GM21526 (cell line): ENCODE measurements around the gene INHA.

Source experiments
- ATAC-seq: cut with Tn5 transposase; IDR thresholded peaks from one replicate; pipeline ENCODE4 v1.9.1; 2021; ENCODE audit warnings: moderate library complexity; ENCODE audit not compliant: unreplicated experiment, low FRiP score

INHA gene

GRCh38 chr2:219571311-219572236, 536 bp upstream of the INHA start, which contains the start of gene OBSL1:
Gene OBSL1 (minus strand): TSS chr2:219571539. CDS start chr2:219571232, 307 bp downstream.
- no peak for ATAC-seq

- no peak for ATAC-seq
Observed at GRCh38 chr2:219573166-219573565, 1.1 kb downstream of the INHA start.

DNA sequence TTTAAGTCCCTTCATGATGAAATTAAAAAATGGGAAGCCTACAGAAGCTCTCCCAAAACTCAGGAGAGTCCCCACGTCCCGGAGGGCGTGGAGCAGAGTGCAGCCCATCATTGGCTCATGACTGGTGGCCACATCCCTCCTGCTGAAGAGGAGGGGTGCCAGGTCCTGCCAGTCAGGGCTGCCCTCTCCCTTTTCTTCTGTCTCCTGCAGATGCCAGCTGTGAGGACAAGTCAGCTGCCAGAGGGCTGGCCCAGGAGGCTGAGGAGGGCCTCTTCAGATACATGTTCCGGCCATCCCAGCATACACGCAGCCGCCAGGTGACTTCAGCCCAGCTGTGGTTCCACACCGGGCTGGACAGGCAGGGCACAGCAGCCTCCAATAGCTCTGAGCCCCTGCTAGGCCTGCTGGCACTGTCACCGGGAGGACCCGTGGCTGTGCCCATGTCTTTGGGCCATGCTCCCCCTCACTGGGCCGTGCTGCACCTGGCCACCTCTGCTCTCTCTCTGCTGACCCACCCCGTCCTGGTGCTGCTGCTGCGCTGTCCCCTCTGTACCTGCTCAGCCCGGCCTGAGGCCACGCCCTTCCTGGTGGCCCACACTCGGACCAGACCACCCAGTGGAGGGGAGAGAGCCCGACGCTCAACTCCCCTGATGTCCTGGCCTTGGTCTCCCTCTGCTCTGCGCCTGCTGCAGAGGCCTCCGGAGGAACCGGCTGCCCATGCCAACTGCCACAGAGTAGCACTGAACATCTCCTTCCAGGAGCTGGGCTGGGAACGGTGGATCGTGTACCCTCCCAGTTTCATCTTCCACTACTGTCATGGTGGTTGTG, 2.6 kb downstream of the INHA start:
- ATAC-seq: no peak

- no peak for ATAC-seq
Observed at GRCh38 chr2:219575566-219576504, 3.7 kb downstream of the INHA start.

- ATAC-seq: no peak
Observed at GRCh38 chr2:219576505-219577388, 4.6 kb downstream of the INHA start.

DNA sequence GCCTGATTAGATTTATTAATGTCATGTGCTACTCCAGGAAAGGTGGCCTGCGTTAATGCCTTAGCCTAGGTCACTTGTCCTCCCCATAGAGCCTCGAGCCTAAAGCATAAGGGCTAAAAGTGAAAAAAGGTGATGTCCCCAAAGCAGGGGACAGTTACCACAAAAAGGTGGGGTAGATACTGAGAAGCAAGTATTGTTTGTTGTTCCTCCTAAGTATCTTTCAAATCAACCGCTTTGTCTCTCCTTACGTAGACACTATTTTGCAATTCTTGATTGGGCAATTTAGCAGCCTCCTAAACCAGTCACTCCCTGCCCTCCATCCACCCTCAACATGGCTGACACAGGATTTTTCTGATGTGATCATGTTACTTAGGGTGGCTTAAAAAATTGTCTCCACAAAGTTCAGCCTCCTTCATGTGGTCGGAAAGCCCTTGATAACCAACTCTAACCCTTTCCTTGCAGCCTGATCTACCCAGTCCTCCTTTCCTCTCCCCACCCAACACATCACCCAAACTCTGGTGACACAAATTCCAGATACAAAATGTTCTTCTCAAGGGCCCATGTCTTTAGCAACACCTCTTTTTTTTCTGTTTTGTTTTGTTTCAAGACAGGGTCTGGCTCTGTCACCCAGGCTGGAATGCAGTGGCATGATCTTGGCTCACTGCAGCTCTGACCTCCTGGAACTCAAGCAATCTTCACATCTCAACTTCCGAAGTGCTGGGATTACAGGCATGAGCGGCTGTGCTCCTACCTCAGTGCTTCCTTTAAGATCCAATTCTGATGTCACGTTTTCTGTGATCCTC, 6.9 kb downstream of the INHA start:
- no peak for ATAC-seq

DNA sequence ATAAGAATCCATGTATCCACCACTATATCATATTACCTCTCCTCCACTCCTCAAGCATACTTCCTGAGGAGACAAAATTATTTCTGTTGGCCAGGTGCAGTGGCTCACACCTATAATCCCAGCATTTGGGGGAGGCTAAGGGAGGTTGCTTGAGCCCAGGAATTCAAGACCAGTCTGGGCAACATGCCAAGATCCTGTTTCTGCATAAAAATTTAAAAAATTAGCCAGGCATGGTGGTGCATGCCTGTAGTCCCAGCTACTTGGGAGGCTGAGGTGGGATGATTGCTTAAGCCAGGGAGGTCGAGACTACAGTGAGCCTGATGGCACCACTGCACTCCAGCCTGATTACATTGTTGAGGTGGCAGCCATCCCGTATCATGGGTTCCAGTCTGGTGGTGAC, 9.2 kb downstream of the INHA start:
- ATAC-seq: no peak

GRCh38 chr2:219591091-219591490, 19.0 kb downstream of the INHA start:
- ATAC-seq: no peak

DNA sequence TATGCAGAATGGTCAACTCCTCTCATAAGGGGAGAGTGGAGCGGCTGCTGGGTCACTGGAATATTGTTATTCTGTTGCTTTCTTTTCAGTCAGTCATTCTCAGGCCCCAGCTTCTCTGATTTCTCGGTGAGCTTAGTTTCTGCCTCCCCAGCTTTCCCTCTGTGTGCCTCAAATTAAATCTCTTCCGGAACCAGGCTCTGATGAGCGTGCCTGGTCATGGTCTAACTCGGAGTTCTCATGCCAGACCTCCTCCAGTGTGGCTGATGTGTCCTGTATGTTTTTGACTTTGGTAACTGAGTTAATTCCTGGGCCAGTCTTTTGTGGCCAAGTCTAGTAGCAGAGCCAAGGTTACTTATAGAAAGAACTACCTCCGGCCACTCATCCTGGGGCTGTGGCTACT, 20.6 kb downstream of the INHA start:
- ATAC-seq: no peak

- no peak for ATAC-seq
Observed at GRCh38 chr2:219593154-219593553, 21.0 kb downstream of the INHA start.

- no peak for ATAC-seq
Observed at GRCh38 chr2:219595256-219595655, 23.1 kb downstream of the INHA start.

DNA sequence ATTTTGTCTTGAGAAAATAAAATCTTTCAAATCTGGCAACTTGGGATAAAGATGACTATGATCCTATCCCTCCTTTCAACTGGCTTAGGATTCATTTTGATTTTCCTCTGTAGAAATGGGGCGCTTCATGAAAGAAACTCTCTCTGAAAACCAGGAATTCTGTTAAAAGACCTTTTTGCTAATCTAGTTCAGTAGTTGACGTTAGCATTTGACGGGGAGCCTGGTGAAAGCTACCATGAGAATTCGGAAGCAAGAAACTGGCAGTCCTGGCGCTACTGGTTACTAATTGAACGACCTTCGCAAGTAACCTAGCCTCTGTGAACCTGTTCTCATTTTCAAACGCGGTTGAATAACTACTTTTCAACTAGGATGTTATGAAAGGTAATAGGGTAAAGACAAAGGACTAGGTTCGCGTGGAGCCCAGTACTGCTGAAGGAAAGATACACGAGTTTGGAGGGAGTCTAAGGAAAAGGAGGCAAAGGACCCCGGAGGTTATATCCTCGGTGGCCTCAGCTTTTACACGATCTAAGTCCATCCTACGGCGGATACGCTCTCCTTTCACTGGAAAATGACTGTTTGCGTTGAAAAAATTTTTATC, 24.9 kb downstream of the INHA start:
- ATAC-seq: peak; percentile 7

GRCh38 chr2:219597552-219598307, 25.6 kb downstream of the INHA start, which contains the start of gene STK11IP:
Gene STK11IP (plus strand): TSS chr2:219597857. CDS start chr2:219598120, 263 bp downstream.
- ATAC-seq: peak; percentile 93

GRCh38 chr2:219598308-219599078, 26.4 kb downstream of the INHA start:
- no peak for ATAC-seq

- no peak for ATAC-seq
Observed at GRCh38 chr2:219603771-219604170, 31.7 kb downstream of the INHA start.

GRCh38 chr2:219605607-219605954, 33.5 kb downstream of the INHA start:
- no peak for ATAC-seq

GRCh38 chr2:219607931-219608330, 35.8 kb downstream of the INHA start:
- no peak for ATAC-seq
